Stimulated activated CD8-positive, alpha-beta memory T cell treated with anti-CD3 and anti-CD28 coated beads, Interleukin-2, amount 100 ng/mL, for 48 hours (primary cell): ENCODE measurements around the gene COL23A1.
A peak's percentile ranks its signal among the peaks of the same experiment; 100 is the strongest.

ENCODE experiments used
- DNase-seq, 2 donors: peaks; one replicate each; pipeline ENCODE4 v3.0.0-alpha.2; 2020; ENCODE audit warnings: low read depth in 2 of 2

The COL23A1 gene

DNA sequence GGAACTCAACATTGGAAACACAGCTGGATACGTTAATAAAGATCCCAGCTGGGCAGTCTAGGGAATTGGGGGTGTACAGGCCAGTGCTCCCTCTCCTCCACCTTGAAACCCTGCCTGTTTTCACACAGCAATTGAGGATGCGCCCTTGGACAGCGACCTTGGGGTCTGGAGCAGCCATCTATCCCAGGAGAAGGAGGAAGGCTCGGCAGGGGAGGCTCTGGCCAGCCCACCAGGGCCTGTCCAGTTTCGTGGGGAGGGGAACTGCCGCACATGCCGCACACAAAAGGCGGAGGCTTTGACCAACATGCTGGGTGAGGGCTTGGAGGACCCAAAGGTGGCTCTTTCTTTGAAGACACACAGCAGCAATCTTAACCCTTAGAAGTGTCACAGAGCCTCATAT is 1.4 kb downstream of the COL23A1 start:
- no peak for DNase-seq

DNA sequence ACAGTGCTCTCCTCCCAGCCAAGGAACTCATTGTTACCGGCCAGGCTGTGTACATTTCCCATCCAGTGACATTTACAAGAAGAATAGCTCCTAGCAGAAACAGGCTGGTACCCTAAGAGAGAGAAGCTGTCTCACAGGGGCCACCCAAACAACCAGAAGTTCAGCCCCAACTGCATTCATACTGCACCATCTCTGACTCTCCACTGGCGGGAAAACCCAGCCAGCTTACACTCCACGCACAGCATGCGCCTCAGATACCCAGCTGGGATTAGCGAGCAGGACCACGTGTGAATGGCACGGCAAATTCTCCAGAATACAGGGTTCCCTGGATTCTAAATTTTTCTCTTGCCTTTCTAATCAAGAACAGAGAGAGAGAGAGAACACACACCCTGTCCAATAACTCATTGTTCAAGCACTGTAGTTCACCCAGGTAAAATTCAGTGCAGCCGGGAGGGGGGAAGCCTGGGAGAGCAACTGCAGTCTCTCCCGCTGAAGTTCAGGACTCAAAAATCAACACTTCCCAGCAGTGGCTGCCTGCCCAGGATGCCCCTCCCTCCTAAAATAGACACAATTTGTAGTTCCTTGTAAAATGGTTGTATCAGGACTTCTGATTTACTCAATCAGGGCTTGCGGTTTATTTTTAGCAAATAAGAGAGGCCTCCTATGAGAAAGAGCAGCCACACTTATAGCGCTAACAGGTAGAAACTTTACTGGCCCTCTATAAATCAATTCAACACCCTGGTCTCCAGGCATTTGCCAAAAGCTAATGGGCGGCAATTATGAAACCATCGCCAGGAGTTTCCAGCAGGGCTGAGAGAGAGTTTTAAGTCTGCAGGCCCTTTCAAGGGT is 2.2 kb downstream of the COL23A1 start:
- no peak for DNase-seq

DNA sequence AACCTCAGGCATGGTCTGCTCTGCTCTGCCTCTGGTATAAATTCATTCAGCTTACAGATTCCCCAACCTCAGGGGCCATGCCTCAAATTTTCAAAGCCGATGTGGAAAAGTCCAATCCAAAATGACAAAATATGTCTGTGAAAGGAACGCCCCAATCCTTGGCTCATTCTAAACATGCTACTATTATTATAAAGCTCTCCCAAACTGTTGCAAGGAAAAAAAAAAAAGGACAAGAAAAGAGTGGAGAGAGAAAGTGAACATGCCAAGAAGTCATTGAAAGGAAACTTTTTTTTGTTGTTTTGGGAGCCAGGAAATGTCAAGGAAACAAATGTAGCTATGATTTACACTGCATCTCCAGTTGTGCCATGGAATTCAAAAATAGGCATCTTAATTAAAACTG is 3.8 kb downstream of the COL23A1 start:
- DNase-seq = no peak

DNA sequence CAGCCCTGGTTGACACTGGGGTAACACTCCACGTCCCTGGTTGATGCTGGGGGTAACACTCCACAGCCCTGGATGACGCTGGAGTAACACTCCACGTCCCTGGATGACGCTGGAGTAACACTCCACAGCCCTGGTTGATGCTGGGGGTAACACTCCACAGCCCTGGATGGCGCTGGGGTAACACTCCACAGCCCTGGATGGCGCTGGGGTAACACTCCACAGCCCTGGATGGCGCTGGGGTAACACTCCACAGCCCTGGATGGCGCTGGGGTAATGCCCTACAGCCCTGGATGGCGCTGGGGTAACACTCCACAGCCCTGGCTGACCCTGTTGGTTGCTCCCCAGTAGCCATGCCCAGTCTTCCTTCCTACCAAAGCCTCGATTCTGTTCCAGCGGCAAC is 4.8 kb downstream of the COL23A1 start:
- peak in 1 of 2 donors; percentile 18 for DNase-seq

DNA sequence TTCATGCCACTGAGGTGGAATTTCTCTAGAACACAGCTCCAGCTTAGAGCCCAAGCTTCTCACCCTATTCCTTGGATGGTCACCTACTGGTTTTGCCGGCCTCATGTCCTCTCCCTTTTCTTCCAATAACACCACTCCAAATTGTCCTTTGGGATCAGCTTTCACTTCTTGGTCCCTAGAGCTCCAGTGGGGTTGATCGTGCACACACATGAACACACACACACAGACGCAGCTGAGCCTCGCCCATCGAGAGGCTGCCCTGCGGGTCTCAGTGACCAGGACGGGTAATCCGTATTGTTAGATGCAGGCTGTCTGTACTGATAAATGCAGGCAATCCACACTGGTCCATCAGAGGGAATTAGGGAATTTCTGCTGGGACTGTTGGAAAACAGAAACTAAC is 6.9 kb downstream of the COL23A1 start:
- no peak for DNase-seq

DNA sequence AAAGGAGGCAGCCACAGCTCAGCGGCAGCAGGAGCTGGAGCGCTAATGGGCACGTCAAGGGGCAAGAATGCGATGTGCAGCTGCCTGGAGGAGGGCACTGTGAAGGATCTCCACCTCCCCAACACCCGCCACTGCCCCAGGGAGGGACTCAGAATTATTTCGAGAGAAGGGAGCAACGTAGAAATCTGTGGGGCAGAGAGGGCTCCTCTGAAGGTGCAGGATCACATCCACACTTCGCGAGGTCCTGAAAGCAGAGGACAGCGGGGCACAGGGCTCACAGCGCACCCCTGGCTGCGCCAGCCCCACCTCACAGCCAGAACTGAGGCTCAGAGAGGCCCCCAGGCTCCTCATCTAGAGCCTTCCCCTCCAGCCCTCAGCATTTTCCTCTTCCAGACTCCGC is 7.9 kb downstream of the COL23A1 start:
- DNase-seq = no peak

DNA sequence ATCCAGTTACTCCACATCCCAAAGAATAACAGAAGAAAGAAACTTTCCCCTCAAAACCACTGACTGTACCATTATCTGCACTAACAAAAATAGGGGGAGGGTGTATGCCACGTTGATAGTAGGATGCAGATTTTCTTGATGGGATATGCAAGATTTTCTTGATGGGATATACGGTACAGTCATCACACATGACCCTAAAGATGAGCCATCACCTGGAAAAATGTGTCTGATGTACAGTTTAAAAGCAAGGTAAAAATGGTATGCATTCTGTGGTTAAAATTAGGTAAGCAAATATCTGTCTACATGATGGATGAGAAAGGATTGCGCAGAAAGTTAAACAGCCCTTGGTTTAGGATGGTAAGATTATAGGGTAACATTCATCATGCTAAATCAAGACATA is 8.6 kb downstream of the COL23A1 start:
- no peak for DNase-seq

DNA sequence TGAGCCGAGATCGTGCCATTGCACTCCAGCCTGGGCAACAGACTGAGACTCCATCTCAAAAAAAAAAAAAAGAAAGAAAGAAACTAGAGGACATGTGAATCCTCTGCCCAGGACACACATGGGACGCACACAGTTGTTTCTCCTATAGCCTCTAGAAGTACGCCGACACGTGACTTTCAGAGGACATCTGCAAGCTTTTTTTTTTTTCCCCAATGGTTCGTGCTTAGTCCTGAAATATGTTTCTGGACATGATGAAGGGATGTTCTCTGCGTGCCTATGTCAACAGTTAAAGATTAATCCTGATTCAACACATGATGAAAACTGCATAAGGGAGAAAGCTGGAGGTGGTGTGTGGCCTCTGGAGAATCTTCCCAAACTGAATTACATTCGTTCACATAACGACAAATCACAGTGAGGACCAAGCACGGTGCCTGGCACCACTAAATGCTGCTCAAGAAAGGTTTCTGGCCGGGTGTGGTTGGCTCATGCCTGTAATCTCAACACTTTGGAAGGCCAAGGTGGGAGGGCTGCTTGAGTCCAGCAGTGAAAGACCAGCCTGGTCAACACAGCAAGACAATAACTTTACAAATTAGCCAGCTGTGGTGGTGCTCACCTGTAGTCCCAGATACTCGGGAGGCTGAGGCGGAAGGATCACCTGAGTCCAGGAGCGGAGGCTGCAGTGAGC is 9.8 kb downstream of the COL23A1 start:
- DNase-seq = no peak

DNA sequence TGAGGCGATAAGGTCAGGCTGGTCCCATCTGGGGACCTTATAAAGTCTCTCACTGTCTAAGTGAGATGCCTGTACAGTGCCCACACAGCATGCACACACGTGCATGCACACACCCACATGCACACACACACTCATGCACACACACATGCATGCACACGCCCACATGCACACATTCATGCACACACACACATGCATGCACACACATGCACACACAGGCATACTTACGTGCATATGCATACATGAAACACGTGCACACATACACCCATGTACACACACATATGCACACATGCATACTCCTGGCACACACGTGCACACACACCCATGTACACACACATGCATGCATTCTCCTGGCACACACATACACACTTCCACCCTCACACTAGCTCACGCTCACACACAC is 12.2 kb downstream of the COL23A1 start:
- no peak for DNase-seq

DNA sequence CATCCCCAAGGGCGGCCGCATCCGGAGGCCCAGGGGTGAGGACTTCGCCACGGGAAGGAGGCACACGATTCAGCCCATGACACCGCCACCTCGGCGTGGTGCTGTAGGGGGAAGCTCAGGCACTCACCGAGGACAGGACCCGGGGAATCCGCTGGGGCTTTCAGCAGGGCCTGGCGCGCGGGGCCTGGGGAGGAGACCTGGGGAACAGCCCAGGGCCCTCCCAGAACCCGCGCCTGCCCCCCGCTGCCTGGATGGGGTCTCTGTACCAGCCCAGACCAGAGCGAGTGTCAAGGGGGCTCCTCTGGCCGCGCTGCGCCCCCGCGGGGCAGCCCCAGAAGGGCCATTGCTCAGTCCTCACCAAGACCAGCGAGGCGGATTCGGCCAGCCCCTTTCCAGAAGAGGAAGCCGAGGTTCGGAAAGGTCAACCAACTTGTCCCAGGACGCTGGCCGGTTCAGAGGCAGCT is 12.8 kb downstream of the COL23A1 start:
- DNase-seq = no peak

DNA sequence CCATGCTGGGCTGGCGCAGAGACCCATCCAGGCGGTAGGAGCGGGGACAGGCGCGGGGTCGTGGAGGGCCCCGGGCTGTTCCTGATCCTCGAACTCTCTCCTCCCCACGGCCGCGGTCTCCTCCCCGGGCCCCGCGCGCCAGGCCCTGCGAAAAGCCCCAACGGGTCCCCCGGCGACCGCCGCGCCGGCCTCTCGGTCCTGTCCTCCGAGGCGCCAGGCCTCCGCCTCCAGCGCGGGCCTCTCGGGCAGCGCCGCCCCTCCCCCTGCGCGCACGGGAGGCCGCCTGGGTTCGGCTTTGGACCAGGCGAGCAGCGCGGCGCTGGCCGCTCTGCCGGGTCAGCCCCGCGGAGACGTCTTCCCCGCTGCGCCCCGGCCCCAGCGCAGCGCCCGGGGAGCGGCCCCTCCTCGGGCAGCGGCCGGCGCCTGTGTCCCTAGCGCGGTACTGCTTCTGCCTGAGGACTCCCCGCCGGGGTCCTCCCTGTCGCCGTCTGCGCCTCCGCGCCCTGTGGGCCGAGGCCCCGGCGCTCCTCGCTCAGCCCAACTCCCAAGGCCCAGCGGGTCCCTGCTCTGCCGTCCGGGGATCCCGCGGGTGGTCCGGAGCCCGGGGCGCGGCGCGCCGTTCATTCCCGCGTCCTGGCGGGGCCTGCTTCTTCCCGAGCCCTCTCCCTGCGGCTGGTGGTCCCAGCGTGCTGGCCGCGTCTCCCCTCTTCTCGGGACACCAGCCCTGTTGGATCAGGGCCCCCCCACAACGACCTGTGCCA is 13.4 kb downstream of the COL23A1 start:
- DNase-seq = no peak

DNA sequence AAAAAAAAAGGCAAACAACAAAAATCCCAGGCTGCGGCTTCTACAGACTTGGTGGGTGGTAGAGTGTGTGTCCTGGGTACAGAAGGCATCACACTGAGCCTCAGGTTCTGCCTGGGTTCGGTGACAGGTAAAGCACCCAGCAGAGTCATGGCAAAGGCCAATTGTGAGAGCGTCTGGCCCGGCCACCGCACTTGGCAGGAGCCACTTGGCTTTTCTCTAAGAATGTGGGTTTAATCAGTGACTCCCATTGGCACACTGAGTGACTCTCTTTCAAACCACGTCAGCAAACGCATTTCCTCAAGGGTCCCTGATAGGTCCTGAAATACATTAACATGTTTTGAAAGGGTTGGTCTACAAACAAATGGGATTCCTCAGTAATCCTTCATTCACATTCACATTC is 17.0 kb downstream of the COL23A1 start:
- no peak for DNase-seq

DNA sequence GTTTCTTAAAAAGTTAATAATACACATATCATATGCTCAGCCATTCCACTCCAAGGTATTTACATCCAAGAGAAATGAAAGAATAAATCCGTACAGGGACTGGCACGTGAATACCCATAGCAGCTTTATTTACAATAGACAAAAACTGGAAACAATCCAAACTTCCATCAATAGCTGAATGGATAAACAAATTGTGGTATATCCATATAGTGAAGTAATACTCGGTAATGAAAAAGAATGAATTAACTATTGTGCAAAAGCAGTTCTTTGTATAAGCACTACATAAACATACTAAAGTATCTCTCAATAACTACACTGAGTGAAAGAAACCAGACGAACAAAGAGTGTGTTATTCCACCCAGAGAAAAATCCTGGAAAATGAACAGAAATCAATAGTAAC is 17.6 kb downstream of the COL23A1 start:
- no peak for DNase-seq

DNA sequence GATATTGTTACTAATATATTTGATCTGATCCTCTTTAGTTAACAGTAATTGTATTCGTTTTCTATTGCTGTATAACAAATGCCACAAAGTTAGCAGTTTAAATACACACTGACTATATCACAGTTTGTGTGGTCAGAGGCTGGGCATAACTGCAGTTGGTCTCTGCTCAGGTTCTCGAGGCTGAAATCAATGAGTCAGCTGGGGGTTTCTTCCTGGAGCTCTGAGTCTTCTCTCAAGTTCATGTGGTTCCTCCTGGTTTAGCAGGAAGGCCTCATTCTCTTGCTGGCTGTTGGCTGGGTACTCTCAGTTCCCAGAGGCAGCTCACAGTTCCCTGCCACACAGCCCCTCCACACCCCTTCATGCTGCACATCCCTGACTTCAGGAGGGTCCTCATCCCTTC is 20.7 kb downstream of the COL23A1 start:
- DNase-seq = no peak

DNA sequence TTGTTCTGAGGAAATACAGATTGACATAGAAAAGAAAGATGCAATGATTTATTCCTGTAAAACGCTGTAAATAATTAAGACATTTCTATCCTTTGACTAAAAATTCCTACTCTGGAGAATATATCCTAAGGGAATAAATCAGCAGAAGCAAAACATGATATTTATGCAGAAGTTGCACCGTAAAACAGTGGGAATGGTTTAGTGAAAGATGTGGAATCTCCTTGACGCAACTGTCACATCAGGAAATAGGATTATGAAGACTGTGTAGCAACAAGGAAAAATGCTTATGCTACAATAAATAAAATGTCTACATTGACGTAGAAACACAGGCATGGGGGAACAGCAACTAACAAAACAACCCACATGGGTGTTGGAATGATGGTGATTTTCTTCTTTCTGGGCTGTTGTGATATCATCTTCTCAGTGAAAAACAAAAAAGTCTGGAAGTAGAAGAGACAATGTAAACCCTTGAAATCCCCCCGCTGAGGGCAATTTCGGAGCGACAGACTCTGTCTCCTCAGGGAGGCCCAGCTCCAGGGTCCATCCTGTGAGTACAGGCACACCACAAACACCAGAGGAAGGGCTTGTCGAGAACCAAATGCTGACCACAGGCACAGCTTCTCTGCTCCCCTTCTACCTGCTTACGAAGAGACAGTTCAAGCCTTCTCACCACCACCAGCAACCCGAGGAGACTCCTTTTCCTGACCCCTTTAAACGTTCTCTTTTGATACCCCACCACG is 25.2 kb downstream of the COL23A1 start:
- DNase-seq = no peak

DNA sequence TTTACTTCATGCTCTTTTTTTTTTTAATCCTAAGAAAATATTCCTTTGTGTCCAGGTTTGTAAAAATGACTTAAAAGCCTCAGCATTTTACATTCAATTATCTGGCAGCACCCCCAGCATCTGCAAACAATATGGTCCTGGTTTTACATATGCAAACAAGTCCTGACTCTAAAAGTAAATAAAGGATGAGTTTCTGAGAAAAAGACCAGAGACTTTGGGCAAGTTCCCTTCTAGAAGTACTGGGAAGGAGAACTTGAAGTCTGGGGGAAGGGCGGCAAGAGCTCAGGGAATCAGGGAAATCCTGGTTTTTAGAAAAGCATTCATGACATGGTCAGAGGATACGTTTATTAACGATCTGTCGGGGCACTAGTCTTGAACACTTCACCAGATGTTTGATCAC is 25.8 kb downstream of the COL23A1 start:
- no peak for DNase-seq

DNA sequence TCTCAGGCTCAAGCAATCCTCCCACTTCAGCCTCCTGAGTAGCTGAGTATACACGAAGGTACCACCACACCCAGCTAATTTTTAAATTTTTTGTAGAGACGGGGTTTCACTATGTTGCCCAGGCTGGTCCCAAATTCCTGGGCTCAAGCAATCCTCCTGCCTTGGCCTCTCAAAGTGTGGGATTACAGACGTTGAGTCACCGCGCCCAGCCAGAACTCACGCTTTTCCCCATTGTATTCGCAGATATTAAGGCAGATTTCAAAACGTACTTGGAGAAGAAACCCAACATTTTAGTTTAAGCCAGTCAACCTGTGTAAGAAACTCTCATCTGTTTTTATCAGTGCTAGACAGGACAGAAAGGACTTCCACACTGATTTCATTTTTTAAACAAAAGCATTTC is 26.6 kb downstream of the COL23A1 start:
- DNase-seq = no peak

DNA sequence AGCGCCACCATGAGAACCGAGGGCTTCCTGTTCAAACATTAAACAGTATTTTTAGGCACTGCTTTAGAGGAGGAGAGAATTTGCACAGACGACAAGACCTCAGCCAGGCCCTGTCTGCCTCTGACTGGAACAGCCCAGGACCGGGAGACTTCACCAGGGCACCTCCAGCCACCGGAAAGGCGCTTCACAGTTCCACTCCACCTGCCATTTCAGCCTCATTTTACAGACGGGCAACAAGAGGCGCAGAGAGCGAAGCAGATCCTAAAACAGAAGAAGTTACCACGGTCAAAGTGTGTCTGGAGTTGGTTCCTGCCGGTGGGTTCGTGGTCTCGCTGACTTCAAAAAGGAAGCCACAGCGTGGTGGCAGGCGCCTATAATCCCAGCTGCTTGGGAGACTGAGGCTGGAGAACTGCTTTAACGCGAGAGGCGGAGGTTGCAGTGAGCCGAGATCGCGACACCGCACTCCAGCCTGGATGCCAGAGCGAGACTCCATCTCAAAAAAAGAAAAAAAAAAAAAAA is 28.4 kb downstream of the COL23A1 start:
- no peak for DNase-seq

DNA sequence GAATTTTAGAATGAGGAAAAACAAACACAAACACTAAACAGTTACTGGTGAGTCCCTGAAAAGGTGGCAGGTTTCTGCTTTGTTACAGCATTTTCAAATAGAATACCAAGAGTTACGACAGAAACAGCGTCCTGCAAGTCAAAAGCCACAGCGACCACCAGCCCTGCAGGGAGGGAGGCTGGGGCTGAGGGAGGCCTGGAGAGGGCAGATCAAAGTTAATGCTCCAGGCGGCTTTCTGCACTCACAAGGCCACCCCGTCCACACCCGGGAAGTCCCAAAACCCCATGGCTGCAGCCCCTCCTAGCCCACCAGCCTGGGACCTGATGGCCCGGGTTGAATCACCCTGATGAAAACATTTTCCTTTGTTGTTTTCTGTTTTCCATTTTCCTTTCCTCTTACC is 29.3 kb downstream of the COL23A1 start:
- no peak for DNase-seq

DNA sequence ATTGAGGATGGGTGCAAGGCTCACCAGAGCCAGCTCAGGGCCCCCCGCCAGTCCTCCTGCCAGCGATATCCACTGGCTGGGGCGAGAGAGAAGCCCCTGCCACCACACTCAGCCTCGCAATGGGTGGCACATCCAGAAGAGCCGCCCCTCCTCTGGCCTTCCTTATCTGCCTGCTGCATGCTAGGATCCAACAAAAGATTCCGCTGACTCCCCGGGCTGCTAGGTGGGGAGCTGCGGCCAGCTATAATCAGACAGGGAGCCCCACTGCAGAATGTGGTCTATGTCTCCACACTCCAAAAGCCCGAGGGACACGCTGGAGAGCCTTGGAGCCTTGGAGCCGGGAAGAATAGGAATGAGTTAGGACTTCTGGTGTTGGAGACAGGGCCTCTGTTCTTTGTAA is 32.8 kb downstream of the COL23A1 start:
- no peak for DNase-seq

DNA sequence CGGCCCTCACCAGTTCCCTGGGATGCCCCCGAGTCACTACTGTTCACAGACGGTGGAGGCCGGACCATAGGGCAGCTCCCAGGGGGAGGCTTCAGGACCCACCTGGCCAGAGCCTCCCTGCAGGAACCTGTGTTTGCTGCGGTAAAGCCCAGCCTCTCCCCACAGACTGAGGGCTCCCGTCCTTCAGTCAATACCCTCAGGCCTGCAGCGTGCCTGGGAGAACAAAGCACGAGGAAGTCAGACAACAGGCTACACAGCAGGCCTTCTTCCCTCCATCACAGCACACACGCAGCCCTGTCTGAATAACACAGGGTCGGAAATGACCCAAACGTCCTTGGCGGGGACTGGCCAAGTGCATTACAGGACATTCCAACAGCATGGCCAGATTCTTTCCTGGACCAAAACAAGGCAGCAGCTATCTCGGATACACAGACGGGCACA is 34.4 kb downstream of the COL23A1 start:
- DNase-seq = no peak

DNA sequence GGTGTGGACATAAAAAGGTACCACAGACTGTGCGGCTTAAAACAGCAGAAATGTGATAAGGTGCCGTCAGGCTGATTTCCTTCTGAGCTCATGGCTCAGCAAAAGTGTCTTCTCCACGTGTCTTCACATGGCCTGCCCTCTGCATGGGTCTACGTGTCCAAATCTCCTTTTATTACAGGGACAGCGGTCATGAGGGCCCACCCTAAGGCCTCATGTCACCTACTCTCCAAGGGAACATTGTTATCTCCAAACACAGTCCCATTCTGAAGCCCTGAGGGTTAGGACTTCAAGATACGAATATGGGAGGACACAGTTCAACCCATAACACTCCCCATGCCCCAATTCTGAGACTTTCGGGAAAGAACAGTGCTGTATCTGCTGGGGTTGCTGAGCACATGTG is 35.2 kb downstream of the COL23A1 start:
- DNase-seq = no peak
